GM12873 (cell line): Measurements from ENCODE around the gene MOV10.

Experiments
- CTCF ChIP-seq: IDR thresholded peaks from 2 replicates; pipeline ENCODE4 v1.5.1; 2012; ENCODE audit warnings: low read depth, mild to moderate bottlenecking, moderate library complexity, low read length, control low read depth; ENCODE audit not compliant: insufficient read depth; ENCODE audit errors: missing control alignments

The MOV10 gene, protein sequence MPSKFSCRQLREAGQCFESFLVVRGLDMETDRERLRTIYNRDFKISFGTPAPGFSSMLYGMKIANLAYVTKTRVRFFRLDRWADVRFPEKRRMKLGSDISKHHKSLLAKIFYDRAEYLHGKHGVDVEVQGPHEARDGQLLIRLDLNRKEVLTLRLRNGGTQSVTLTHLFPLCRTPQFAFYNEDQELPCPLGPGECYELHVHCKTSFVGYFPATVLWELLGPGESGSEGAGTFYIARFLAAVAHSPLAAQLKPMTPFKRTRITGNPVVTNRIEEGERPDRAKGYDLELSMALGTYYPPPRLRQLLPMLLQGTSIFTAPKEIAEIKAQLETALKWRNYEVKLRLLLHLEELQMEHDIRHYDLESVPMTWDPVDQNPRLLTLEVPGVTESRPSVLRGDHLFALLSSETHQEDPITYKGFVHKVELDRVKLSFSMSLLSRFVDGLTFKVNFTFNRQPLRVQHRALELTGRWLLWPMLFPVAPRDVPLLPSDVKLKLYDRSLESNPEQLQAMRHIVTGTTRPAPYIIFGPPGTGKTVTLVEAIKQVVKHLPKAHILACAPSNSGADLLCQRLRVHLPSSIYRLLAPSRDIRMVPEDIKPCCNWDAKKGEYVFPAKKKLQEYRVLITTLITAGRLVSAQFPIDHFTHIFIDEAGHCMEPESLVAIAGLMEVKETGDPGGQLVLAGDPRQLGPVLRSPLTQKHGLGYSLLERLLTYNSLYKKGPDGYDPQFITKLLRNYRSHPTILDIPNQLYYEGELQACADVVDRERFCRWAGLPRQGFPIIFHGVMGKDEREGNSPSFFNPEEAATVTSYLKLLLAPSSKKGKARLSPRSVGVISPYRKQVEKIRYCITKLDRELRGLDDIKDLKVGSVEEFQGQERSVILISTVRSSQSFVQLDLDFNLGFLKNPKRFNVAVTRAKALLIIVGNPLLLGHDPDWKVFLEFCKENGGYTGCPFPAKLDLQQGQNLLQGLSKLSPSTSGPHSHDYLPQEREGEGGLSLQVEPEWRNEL

GRCh38 chr1:112674440-112674985 lies at the start of gene MOV10:
Gene MOV10 (plus strand): TSS chr1:112674659. CDS start chr1:112674913, 254 bp downstream.
- no peak for TF ChIP-seq CTCF

GRCh38 chr1:112625696-112626095 lies 48.8 kb upstream of the MOV10 start:
- no peak for TF ChIP-seq CTCF

DNA sequence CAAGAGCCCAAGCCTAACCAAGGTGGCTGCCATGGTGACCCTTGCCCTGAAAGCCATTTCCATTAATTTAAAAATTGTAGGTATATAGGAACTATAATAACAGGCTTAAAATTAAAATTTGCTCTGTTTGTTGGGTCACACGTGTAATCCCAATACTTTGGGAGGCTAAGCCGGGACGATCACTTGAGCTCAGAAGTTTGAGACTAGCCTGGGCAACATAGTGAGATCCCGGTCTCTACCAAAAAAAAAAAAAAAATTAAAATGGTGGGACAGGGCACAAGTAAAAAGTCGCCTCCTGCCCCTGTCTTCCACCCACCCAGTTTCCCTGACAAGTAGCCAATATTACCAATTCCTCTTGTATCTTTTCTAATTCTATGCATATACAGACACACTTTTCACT lies 48.3 kb upstream of the MOV10 start:
- TF ChIP-seq CTCF: no peak

DNA sequence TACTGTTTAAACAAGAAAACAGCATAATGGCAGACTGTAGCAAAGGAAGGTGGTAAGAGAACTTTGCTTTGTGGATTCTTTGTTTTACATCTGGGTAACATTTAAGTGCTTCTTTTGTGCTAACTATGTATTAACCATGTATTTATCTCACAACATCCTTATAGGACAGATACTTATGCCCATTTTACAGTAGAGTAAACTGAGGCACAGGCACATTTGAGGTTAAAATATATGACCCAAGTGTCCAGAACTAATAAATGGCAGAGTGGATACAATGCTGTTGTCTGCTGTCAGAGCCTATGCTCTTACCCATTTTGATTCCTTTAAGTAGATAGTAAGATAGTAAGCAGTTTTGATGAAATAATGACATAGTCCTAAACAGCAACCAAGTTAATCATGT lies 47.6 kb upstream of the MOV10 start:
- TF ChIP-seq CTCF: no peak

GRCh38 chr1:112628516-112628915 lies 45.9 kb upstream of the MOV10 start:
- TF ChIP-seq CTCF: no peak

DNA sequence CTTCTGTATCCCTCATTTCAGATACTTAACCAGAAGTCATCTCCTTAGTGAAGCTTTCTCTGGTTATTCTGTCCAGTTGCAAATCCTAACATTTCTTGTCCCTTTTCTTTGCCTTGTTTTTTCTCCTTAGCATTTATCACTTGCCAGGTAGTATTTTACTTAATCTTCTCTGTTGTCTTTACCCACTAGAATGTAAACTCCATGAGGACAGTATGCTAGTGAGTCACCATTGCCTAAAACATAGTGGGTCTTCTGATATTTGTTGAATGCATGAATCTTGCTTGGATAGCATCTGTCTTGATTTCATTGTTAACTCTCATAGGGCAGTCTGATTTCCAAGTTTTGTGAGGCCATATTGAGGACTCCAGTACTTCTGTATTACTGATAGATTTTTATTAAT lies 45.2 kb upstream of the MOV10 start:
- TF ChIP-seq CTCF: no peak

GRCh38 chr1:112633628-112634027 lies 40.8 kb upstream of the MOV10 start:
- TF ChIP-seq CTCF: no peak
